ENCODE results near the gene DOK6.

- TF ChIP-seq, protein P1, sequence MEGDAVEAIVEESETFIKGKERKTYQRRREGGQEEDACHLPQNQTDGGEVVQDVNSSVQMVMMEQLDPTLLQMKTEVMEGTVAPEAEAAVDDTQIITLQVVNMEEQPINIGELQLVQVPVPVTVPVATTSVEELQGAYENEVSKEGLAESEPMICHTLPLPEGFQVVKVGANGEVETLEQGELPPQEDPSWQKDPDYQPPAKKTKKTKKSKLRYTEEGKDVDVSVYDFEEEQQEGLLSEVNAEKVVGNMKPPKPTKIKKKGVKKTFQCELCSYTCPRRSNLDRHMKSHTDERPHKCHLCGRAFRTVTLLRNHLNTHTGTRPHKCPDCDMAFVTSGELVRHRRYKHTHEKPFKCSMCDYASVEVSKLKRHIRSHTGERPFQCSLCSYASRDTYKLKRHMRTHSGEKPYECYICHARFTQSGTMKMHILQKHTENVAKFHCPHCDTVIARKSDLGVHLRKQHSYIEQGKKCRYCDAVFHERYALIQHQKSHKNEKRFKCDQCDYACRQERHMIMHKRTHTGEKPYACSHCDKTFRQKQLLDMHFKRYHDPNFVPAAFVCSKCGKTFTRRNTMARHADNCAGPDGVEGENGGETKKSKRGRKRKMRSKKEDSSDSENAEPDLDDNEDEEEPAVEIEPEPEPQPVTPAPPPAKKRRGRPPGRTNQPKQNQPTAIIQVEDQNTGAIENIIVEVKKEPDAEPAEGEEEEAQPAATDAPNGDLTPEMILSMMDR (IDR thresholded peaks at IDR 0.05 in 8 of 11, conservative IDR thresholded peaks at IDR 0.05 in 3 of 11) = no peak
- TF ChIP-seq POLR2A (IDR thresholded peaks at IDR 0.05) = no peak
- TF ChIP-seq POLR2AphosphoS5 (IDR thresholded peaks at IDR 0.05) = no peak
These were observed 279.4 kb downstream of the DOK6 start for GRCh38 chr18:69680123-69680522.

Measured in spleen (tissue), 7 donors.